GM21825 (cell line): ENCODE measurements around the gene RCSD1.

Source experiments
- ATAC-seq: cut with Tn5 transposase; IDR thresholded peaks from one replicate; pipeline ENCODE4 v1.9.1; 2021; ENCODE audit warnings: mild to moderate bottlenecking, moderate library complexity; ENCODE audit not compliant: unreplicated experiment

The RCSD1 gene

GRCh38 chr1:167683226-167683625, 53.2 kb downstream of the RCSD1 start:
- ATAC-seq = no peak

- ATAC-seq = no peak
Measured at GRCh38 chr1:167683641-167684502, 53.8 kb downstream of the RCSD1 start.

- ATAC-seq = no peak
Measured at GRCh38 chr1:167685844-167686243, 55.8 kb downstream of the RCSD1 start.

GRCh38 chr1:167687919-167688519, 58.0 kb downstream of the RCSD1 start:
- ATAC-seq = peak; percentile 71

- ATAC-seq = no peak
Measured at GRCh38 chr1:167689567-167689920, 59.5 kb downstream of the RCSD1 start.

- no peak for ATAC-seq
Measured at GRCh38 chr1:167690053-167690452, 60.0 kb downstream of the RCSD1 start.

- ATAC-seq = no peak
Measured at GRCh38 chr1:167693425-167694045, 63.5 kb downstream of the RCSD1 start.

GRCh38 chr1:167694691-167695090, 64.7 kb downstream of the RCSD1 start:
- ATAC-seq = no peak

- no peak for ATAC-seq
Measured at GRCh38 chr1:167695147-167695546, 65.1 kb downstream of the RCSD1 start.

GRCh38 chr1:167695756-167696561, 65.9 kb downstream of the RCSD1 start:
- no peak for ATAC-seq

- no peak for ATAC-seq
Measured at GRCh38 chr1:167697667-167698141, 67.7 kb downstream of the RCSD1 start.

GRCh38 chr1:167698313-167698712, 68.3 kb downstream of the RCSD1 start:
- no peak for ATAC-seq

- ATAC-seq = no peak
Measured at GRCh38 chr1:167701510-167701909, 71.5 kb downstream of the RCSD1 start.

- no peak for ATAC-seq
Measured at GRCh38 chr1:167703557-167703956, 73.5 kb downstream of the RCSD1 start.

- no peak for ATAC-seq
Measured at GRCh38 chr1:167704715-167705114, 74.7 kb downstream of the RCSD1 start.

GRCh38 chr1:167705250-167705649, 75.2 kb downstream of the RCSD1 start:
- no peak for ATAC-seq

- ATAC-seq = no peak
Measured at GRCh38 chr1:167706363-167706762, 76.3 kb downstream of the RCSD1 start.

GRCh38 chr1:167706931-167707877, 77.2 kb downstream of the RCSD1 start:
- ATAC-seq = peak; percentile 47

GRCh38 chr1:167707942-167708341, 77.9 kb downstream of the RCSD1 start:
- no peak for ATAC-seq

- peak; percentile 37 for ATAC-seq
Measured at GRCh38 chr1:167708940-167709389, 78.9 kb downstream of the RCSD1 start.
